GM12874 (cell line): ENCODE data around the gene F2.

Experiments
- CTCF ChIP-seq: IDR thresholded peaks from 2 replicates; pipeline ENCODE4 v1.5.1; 2011; ENCODE audit warnings: low read depth, mild to moderate bottlenecking, control low read depth, low read length, moderate library complexity; ENCODE audit not compliant: insufficient read depth

F2 gene

GRCh38 chr11:46675949-46676348 is 43.1 kb upstream of the F2 start:
- TF ChIP-seq CTCF, result no peak

GRCh38 chr11:46676436-46677158 is 42.4 kb upstream of the F2 start:
- TF ChIP-seq CTCF, result no peak

GRCh38 chr11:46677169-46677568 is 41.8 kb upstream of the F2 start:
- no peak for TF ChIP-seq CTCF

- no peak for TF ChIP-seq CTCF
These were observed 40.8 kb upstream of the F2 start for GRCh38 chr11:46677991-46678740.

GRCh38 chr11:46678741-46679130 is 40.3 kb upstream of the F2 start:
- TF ChIP-seq CTCF, result no peak

GRCh38 chr11:46679241-46680163 is 39.5 kb upstream of the F2 start:
- TF ChIP-seq CTCF, result no peak
